HG03159 (cell line): Measurements from ENCODE around the gene LARGE1.
"Not testable (repeated sequence)": the region's sequence is repeated elsewhere in the genome, so short reads cannot be mapped to it uniquely, and the experiment has no call there.

Experiments used
- ATAC-seq: cut with Tn5 transposase; IDR thresholded peaks from one replicate; pipeline ENCODE4 v1.9.1; 2021; ENCODE audit warnings: mild to moderate bottlenecking, moderate library complexity; ENCODE audit not compliant: unreplicated experiment

Gene LARGE1

DNA sequence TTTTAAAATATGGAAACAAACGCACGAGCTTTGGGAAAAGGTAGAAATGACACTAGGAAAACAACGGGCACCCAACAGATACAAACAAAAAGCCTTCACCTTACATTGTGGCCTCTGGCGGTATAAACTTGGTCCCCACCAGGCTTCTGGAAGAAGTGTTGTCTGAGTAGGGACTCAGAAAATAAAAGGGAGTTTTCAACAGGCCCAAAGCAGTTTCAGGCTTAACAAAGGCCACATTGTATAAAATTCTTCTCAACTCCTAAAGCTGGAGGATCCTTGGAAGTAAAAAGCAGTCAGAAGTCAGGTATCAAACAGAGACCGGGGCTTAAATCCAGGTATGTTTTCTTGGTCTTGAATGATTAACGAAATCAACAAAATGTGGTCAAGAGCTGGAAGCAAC, 61.0 kb downstream of the LARGE1 start:
- no peak for ATAC-seq

GRCh38 chr22:33858653-33859052, 61.6 kb downstream of the LARGE1 start:
- not testable (repeated sequence) for ATAC-seq

- ATAC-seq = not testable (repeated sequence)
Measured at GRCh38 chr22:33857767-33858166, 62.5 kb downstream of the LARGE1 start.

DNA sequence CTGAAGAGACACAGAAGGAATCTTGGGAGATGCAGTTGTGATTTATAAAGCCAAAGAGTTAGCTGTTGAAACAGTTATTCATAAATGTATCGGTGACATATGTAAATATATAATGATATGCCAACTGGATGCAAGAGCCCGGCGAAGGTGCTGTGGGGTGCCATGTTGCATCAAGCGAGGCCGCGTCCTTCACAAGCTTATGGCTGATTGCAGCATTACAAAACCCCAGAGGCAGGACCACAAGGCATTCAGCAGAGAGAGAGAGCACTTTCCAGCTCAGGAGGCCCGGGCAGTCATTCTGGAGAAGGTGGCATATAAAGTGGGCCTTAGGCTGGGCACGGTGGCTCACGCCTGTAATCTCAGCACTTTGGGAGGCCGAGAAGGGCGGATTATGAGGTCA, 65.6 kb downstream of the LARGE1 start:
- no peak for ATAC-seq

GRCh38 chr22:33853200-33854097, 66.8 kb downstream of the LARGE1 start:
- peak; percentile 70 for ATAC-seq

DNA sequence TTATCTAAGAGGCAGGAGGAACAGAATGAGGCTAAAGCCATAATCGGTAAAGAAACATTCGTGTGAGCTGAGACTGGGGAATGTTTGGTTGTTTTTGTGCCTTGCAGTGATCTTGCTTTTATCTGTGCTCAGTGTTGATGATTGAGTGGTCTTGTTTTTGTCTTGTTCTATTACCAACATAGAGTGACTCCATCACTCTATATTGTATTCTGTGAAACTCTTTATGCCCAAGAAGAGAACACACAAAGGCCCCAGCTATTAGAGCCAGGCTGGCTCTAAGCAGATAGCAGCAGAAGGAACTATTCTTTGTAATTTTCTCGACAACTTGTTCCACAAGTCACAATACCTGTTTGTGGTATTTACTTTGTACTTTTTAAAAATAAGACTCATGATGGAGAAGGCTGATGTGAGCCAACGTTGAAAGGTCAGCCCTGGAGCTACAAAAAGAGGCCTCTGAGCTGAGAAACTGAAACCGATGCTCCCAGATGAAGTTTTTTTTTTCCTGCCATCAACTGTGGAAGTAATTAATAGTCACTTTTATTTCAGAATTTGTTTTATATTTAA, 68.4 kb downstream of the LARGE1 start:
- ATAC-seq = no peak

DNA sequence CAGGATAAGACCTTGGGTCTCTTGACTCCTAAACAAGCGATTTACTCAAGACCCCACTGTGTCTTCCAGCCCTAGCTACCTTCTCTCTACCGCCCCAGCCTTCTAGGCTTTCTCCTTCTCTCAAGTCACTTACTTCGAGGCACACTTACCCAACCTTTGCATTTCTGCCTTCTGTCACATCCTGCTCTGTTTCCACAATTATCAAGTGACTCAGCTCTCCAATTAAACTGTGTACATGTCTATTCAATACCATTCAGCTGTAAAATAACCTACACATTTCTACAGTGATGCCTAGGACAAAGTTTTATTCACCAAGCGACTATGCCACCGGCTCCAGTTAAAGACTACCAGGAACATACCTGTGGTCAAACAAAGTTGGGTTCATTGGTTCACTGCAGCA, 69.0 kb downstream of the LARGE1 start:
- ATAC-seq = no peak

- ATAC-seq = no peak
Measured at GRCh38 chr22:33850724-33851123, 69.6 kb downstream of the LARGE1 start.

GRCh38 chr22:33850193-33850592, 70.1 kb downstream of the LARGE1 start:
- no peak for ATAC-seq

DNA sequence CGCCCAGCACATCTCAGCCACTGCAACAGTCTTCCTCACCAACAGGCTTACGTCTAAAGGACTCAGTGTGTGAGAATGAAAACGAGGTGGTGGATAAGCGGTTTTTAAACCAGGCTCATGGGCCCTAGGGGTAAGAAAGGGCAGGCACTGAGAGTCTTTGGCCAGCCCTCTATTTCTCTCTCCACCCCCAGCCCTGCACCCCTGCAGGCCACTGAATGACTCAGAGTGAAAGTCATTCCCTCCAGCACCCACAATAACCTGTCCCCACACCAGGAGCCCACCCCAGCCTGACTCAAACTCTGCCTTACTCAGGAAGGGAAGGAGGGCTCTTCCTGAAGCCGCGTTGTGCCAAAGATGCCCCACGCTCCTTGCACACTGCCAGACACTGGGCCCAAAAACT, 72.0 kb downstream of the LARGE1 start:
- no peak for ATAC-seq

DNA sequence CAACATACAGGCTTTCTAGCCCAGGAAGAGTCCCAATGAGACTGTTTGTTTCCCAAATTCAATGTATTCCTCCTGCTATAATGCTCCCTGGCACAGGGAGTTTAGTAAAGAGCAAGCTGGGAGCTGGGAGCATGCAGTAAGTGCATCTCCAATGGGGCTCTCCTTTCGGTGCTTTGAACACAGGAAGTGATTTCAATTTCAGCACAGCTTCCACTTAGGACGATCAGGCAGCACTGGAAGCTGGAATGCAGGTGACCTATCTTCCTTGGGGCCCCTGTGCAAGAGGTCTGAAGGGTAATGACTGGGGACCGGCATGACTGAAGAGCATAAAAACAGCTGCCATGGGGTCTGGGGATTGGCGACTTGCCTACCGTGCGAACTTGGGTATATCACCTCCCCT, 76.0 kb downstream of the LARGE1 start:
- ATAC-seq = no peak

GRCh38 chr22:33842421-33843094, 77.7 kb downstream of the LARGE1 start:
- ATAC-seq = peak; percentile 48

GRCh38 chr22:33842006-33842354, 78.3 kb downstream of the LARGE1 start:
- ATAC-seq = no peak

GRCh38 chr22:33841281-33842005, 78.8 kb downstream of the LARGE1 start:
- no peak for ATAC-seq

- no peak for ATAC-seq
Measured at GRCh38 chr22:33838644-33839043, 81.6 kb downstream of the LARGE1 start.

- no peak for ATAC-seq
Measured at GRCh38 chr22:33837826-33838225, 82.5 kb downstream of the LARGE1 start.

- ATAC-seq = no peak
Measured at GRCh38 chr22:33835265-33835664, 85.0 kb downstream of the LARGE1 start.

DNA sequence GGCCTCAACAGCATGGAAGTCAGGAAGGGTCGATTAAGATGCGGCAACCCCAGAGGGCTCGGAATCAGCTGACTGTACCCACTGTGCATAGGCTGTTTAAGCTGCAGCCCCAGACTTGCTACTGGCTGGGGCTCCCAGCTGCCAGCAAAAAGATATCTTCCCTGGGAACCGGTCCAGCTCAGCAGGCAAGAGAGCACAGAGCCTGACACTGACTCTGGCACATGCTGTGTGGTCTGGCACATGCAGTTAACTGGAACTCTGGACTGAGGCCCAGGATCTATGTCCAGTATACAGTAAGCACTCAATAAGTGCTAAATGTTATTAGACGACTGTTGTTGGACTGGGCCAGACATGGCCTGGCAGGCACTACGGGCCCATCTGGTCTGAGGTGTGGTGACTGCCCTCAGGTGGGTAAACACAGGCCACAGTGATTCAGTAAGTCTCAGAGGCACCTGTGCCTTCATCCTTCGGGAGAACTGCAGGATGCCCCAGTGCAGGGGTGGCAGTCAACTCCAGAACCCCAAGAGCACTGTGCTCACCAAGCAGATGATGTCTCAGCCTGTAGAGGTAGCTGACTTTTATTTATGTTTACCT, 87.6 kb downstream of the LARGE1 start:
- ATAC-seq = no peak

DNA sequence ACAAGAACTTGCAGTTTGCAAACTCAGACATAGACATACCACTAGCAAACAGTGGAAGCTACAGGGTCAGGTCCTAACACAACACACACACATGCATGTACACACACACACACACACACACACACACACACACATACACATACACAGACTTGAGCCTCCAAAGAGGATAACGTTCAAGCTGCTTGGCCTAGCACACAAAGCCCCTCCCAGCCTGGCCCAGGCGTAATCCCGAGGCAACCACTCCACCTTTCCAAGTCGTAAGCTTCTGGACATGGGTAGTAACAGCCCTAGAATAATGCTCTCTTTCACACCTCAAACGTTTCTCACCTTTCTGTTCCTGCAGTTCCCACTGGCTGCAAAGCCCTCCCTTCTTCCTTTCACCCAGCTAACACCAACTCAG, 88.6 kb downstream of the LARGE1 start:
- ATAC-seq = no peak

DNA sequence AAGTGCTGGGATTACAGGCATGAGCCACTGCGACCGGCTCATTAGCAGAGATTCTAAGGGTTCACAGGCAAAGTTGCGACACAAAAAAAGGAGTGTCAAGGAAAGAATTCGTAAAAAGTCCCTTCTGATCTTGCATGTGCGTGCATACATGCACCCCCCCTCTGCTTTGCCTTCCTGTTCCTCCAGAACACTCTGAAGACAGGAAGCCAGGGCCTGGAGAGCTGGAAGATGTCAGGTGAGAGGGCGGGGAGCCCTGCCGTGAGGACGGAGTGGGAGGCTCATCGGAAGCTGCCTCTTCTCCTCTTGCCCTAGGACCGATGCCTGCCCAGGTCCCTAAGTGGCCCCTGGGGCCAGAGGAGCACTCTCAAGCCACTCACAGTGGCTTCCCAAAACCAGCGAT, 89.1 kb downstream of the LARGE1 start:
- ATAC-seq = no peak
